ENCODE measurements around the gene PDIA4.

The PDIA4 gene

DNA sequence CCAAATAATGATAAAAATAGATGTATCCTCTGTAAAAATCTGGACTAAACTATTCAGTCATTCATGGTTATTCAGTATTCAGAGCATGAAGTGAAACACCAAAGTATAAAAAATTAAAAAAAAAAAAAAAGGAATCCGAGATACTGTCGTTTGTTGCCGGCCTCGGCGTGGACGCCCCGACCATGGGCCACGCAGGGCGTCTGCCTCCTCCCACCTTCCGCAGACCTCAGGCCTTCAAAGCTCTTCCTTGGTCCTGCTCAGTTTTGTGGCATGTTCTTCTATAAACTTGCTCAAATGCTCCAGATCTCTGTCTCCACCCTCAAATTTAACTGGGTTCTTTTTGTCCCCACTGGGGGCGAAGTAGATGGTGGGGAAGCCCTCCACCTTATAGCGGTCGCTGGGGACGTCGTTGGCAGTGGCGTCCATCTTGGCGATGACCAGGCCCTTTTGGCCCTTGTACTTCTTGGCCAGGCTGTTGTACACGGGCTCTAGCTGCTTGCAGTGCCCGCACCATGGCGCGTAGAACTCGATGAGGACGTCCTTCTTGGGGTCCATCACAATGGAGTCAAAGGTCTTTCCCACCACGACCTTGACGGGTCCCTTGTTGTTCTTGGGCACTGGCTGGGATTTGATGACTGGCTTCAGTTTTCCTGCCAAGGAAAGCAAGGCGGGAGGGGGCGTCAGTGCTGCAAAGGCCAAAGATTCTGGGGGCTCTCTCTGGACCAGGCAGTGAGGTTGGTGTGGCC, 24.6 kb downstream of the PDIA4 start:
- ATAC-seq (ENCODE audit: low read depth): no peak
- Mint-ChIP-seq H3K9me3 (no peaks in the 10 kb centered on the region), H3K4me3 (no peak overlapping the region), H3K36me3 (peaks cover 9% of the 10 kb centered on the region), H3K27me3 (no peaks in the 10 kb centered on the region), H3K27ac (no peak overlapping the region), H3K4me1 (peaks cover 3% of the 10 kb centered on the region)
- DNase-seq (ENCODE audit: low spot score in 2 of 2): no peak

DNA sequence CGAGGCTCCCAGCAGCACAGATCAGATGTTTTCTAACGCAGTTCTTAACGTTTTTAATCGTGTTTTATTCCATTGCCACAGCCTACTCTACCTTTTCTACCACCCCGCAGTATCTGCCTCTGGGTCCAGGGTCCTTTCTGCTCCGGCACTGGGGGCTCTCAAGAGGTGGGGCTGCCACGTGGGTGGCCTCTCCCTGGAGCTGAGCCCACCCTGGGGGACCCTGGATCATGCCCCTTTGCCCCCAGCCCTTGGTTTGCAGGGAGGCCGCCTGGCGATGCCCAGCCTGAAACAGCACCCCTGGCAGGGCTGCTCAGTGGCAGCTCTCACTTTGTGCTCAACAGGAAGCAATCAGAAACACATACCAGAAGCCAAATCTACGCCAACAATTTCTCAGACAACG, 25.3 kb downstream of the PDIA4 start:
- Mint-ChIP-seq H3K27me3 (no peaks in the 10 kb centered on the region), H3K9me3 (no peaks in the 10 kb centered on the region), H3K4me3 (no peak overlapping the region), H3K4me1 (peaks cover 3% of the 10 kb centered on the region), H3K27ac (no peak overlapping the region), H3K36me3 (peaks cover 9% of the 10 kb centered on the region)
- no peak for DNase-seq (ENCODE audit: low spot score in 2 of 2)
- ATAC-seq (ENCODE audit: low read depth): no peak

- ATAC-seq (ENCODE audit: low read depth): no peak
- Mint-ChIP-seq H3K27me3 (no peaks in the 10 kb centered on the region), H3K4me1 (peaks cover 3% of the 10 kb centered on the region), H3K27ac (no peak overlapping the region), H3K4me3 (no peak overlapping the region), H3K9me3 (no peaks in the 10 kb centered on the region), H3K36me3 (peaks cover 9% of the 10 kb centered on the region)
- no peak for DNase-seq (ENCODE audit: low spot score in 2 of 2)
Observed at GRCh38 chr7:149002604-149003003, 25.7 kb downstream of the PDIA4 start.

DNA sequence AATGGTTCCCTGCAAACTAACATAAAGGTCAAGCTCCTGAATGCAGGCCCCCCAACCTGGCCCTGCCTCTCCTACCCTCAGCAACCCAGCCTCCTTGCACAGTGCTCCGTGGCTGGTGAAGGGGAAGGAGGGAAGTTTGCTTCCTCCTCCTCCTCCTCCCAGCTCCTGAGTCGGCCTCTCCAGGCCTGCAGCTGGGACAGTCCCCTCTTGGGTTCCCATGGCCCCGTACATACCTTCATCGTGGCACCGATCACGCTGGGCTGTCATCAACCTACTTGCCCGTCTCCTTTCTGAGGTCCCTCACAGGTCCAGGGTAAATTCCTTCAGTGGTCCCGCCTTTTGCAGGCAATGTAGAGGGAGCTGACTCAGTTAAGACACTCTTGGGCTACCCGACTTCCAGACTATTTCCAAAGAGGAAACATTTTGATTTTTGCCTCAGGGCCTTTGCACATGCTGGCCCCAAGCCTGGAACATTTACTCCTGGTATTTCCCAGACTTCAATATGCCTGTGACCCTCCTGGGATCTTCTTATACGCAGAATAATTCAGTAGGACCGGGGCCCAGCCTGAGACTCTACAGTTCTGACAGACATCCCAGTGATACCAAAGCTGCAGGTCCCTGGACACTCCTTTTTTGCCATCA, 26.8 kb downstream of the PDIA4 start:
- Mint-ChIP-seq H3K36me3 (peaks cover 7% of the 10 kb centered on the region), H3K27me3 (no peaks in the 10 kb centered on the region), H3K27ac (no peak overlapping the region), H3K9me3 (no peaks in the 10 kb centered on the region), H3K4me1 (peaks cover 3% of the 10 kb centered on the region), H3K4me3 (no peak overlapping the region)
- ATAC-seq (ENCODE audit: low read depth) (no peak), DNase-seq (ENCODE audit: low spot score in 2 of 2) (no peak)

GRCh38 chr7:149000961-149001360, 27.3 kb downstream of the PDIA4 start:
- Mint-ChIP-seq H3K4me1 (peaks cover 3% of the 10 kb centered on the region), H3K9me3 (no peaks in the 10 kb centered on the region), H3K27me3 (no peaks in the 10 kb centered on the region), H3K36me3 (peaks cover 7% of the 10 kb centered on the region), H3K27ac (no peak overlapping the region), H3K4me3 (no peak overlapping the region)
- ATAC-seq (ENCODE audit: low read depth) (no peak), DNase-seq (ENCODE audit: low spot score in 2 of 2) (no peak)

DNA sequence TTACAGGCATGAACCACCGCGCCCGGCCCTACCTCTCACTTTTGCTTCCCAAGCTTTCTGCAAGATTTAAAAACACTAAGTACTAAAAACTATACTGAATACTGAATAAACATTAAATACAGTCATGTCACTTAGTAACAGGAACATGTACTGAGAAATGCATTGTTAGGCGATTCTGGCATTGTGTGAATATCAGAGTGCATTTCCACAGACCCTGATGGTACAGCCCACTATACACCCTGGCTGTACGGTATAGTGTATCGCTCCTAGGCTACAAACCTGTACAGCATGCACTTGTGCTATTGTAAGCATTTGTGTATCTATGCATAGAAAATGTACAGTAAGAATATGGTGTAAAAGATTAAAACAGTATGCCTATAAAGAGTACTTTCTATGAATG, 29.1 kb downstream of the PDIA4 start:
- Mint-ChIP-seq H3K4me1 (no peaks in the 10 kb centered on the region), H3K4me3 (no peak overlapping the region), H3K27me3 (no peaks in the 10 kb centered on the region), H3K9me3 (no peaks in the 10 kb centered on the region), H3K27ac (no peak overlapping the region), H3K36me3 (peaks cover 7% of the 10 kb centered on the region)
- no peak for ATAC-seq (ENCODE audit: low read depth)
- DNase-seq (ENCODE audit: low spot score in 2 of 2): no peak

DNA sequence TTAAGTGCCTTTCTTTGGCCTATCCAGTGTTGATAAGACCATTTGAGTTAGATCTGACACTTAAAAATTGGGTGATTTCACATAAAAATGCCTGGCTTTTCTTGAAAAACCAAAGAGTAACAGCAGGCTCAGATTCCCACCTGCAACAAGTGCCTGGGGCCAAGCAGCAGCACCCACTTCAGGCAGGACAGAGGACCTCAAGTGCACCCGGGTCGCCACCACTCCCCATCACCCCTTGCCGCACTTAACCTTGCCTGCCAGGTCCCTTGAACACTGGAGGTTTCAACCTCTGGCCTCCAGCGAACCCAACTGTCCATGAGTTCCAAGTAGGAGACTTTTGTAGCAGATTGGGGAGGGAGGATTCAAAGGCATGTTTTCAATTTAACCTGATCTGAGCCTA, 30.8 kb downstream of the PDIA4 start:
- H3K36me3 Mint-ChIP-seq: no peaks in the 10 kb centered on the region
- DNase-seq (ENCODE audit: low spot score in 2 of 2) (no peak), ATAC-seq (ENCODE audit: low read depth) (no peak)
- no peaks in the 10 kb centered on the region for H3K4me1 Mint-ChIP-seq
- no peaks in the 10 kb centered on the region for H3K27me3 Mint-ChIP-seq
- H3K27ac Mint-ChIP-seq: no peak overlapping the region
- H3K4me3 Mint-ChIP-seq: no peak overlapping the region
- H3K9me3 Mint-ChIP-seq: no peaks in the 10 kb centered on the region

- Mint-ChIP-seq H3K36me3 (no peaks in the 10 kb centered on the region), H3K27ac (no peak overlapping the region), H3K4me1 (no peaks in the 10 kb centered on the region), H3K4me3 (no peak overlapping the region), H3K9me3 (no peaks in the 10 kb centered on the region), H3K27me3 (no peaks in the 10 kb centered on the region)
- no peak for ATAC-seq (ENCODE audit: low read depth)
- DNase-seq (ENCODE audit: low spot score in 2 of 2): no peak
Observed at GRCh38 chr7:148994576-148994975, 33.7 kb downstream of the PDIA4 start.

- H3K4me1 Mint-ChIP-seq: peaks cover 1% of the 10 kb centered on the region
- no peaks in the 10 kb centered on the region for H3K36me3 Mint-ChIP-seq
- no peak for ATAC-seq (ENCODE audit: low read depth)
- H3K27me3 Mint-ChIP-seq: no peaks in the 10 kb centered on the region
- no peak for DNase-seq (ENCODE audit: low spot score in 2 of 2)
- no peak overlapping the region for H3K27ac Mint-ChIP-seq
- no peaks in the 10 kb centered on the region for H3K9me3 Mint-ChIP-seq
- H3K4me3 Mint-ChIP-seq: no peak overlapping the region
Observed at GRCh38 chr7:148993193-148993592, 35.1 kb downstream of the PDIA4 start.

- H3K4me1 Mint-ChIP-seq: peaks cover 15% of the 10 kb centered on the region
- DNase-seq (ENCODE audit: low spot score in 2 of 2) (no peak), ATAC-seq (ENCODE audit: low read depth) (no peak)
- no peaks in the 10 kb centered on the region for H3K36me3 Mint-ChIP-seq
- H3K27me3 Mint-ChIP-seq: no peaks in the 10 kb centered on the region
- no peaks in the 10 kb centered on the region for H3K9me3 Mint-ChIP-seq
- H3K4me3 Mint-ChIP-seq: no peak overlapping the region
- H3K27ac Mint-ChIP-seq: no peak overlapping the region
Observed at GRCh38 chr7:148991536-148991935, 36.8 kb downstream of the PDIA4 start.

DNA sequence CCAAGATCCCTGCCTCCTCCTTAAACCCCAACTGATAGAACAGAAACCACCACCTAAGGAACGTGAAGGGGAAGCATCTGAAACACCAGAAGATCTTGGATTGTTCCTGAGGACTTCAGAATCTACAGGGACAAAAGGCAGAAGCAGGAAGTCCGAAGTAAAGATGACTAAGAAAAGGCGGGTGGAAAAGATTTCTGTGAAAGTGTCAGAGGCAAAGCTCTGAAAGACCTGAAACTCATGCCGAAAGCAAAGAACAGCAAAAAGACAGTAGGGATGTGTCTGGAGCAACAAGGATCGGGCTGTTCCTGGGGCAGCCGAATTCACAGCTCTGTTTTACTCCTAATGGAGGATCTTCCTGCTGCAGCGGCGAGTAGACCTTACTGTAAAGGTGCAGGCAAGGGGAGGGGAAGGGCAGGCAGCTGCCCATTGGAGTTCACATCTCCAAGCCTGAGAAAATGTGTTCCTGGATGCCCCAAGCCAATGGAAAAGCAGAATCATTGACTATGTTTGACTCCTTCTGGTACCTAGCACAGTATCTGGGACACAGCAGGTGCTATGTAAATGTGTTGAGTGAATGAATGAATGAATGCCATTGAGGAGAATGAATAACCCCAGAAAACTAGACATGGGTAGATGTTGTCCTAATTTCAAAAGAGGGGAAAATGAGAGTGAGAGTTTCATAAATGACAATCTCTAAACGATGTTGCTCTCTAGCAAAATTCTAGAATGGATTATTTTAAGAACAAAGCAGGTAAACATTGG, 40.4 kb downstream of the PDIA4 start:
- no peaks in the 10 kb centered on the region for H3K36me3 Mint-ChIP-seq
- no peak for ATAC-seq (ENCODE audit: low read depth)
- H3K4me1 Mint-ChIP-seq: peaks cover 40% of the 10 kb centered on the region

DNA sequence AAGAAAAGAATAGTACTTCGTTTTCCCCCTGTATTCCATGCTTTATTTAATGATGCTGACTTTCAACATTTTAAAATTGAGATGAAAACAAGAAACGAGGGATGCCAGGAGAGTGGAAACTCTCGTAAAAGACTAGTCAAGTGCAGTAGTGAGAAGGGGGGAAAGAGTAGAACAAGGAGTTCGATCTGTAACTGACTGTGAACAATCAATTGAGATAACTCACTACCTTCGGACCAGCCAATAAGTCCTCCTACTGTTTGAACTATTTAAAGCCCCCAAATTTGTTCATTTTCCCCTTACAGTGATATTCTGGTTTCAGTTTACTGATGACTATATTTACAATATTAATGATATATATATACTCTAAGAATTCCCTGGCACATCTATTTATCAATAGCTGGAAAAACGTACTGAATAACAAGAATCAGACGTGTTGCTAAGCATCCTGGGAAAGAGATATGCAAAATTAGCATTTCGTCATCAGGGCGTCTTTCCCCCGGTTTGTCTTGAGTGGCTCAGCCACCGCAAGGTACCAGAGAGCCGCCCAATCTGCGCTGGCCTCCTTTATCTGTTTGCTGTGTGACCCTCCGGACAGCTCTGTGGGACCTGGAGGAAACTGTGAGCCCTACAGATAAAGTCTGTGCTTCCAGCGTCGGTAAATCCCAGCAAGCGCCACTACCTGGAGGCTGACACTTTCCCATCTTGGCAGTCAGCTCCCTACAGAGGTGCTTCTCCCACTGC, 41.1 kb downstream of the PDIA4 start:
- peak; percentile 82 for ATAC-seq (ENCODE audit: low read depth)
- Mint-ChIP-seq H3K9me3 (no peaks in the 10 kb centered on the region), H3K4me3 (peak overlapping the region; percentile 99), H3K4me1 (peaks cover 42% of the 10 kb centered on the region), H3K27ac (peak overlapping the region; percentile 97), H3K36me3 (no peaks in the 10 kb centered on the region), H3K27me3 (no peaks in the 10 kb centered on the region)
- peak; percentile 68 to 83 for DNase-seq (ENCODE audit: low spot score in 2 of 2)

More for the DNA sequence above, 40.4 kb downstream of the PDIA4 start:
- H3K27me3 Mint-ChIP-seq: no peaks in the 10 kb centered on the region
- H3K27ac Mint-ChIP-seq: peak overlapping the region; percentile 97
- H3K9me3 Mint-ChIP-seq: no peaks in the 10 kb centered on the region
- H3K4me3 Mint-ChIP-seq: peak overlapping the region; percentile 99
- DNase-seq (ENCODE audit: low spot score in 2 of 2): no peak

DNA sequence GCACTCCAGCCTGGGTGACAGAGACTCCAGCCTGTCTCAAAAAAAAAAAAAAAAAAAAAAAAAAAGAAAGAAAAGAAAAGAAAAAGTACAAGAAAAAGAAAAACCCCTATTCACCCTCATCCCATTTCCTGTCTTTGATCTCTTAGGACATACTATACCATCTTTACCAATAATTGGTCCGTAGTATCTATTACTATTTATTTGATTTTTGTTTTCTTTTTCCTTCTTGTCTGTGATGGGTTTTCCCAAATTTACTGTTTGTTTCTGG, 41.6 kb downstream of the PDIA4 start:
- DNase-seq (ENCODE audit: low spot score in 2 of 2): no peak
- Mint-ChIP-seq H3K4me1 (peaks cover 42% of the 10 kb centered on the region), H3K27me3 (no peaks in the 10 kb centered on the region), H3K4me3 (peak overlapping the region; percentile 99), H3K9me3 (no peaks in the 10 kb centered on the region), H3K36me3 (no peaks in the 10 kb centered on the region), H3K27ac (peak overlapping the region; percentile 97)
- ATAC-seq (ENCODE audit: low read depth): no peak

All from memory B cell (primary cell).